SK-N-MC (cell line): ENCODE data around the gene AVP.

Source experiments
- DNase-seq: peaks from one replicate; pipeline ENCODE4 v3.0.0-alpha.2; 2011; ENCODE audit warnings: low read depth, low spot score
- H3K27ac ChIP-seq: fragments of 200-600 bp; sonication (generic); 2 replicates; pipeline ENCODE4 v1.5.1; 2016; ENCODE audit warnings: mixed run types
- H3K36me3 ChIP-seq: fragments of 200-600 bp; sonication (generic); 2 replicates; pipeline ENCODE4 v1.6.1; 2017; ENCODE audit warnings: antibody characterized with exemption, low read length, mixed read lengths; ENCODE audit not compliant: insufficient read depth
- H3K4me3 ChIP-seq: fragments of 200-600 bp; sonication (generic); 2 replicates; pipeline ENCODE4 v1.5.1; 2016
- H3K9ac ChIP-seq: fragments of 200-600 bp; sonication (generic); 2 replicates; pipeline ENCODE4 v1.8.0; 2017; ENCODE audit warnings: mixed run types, mixed read lengths; ENCODE audit not compliant: insufficient read length
- H3K9me3 ChIP-seq: fragments of 200-600 bp; sonication (generic); 2 replicates; pipeline ENCODE4 v1.6.1; 2017; ENCODE audit warnings: low read depth, mild to moderate bottlenecking, antibody characterized with exemption, low read length, moderate library complexity, mixed read lengths
- EZH2 ChIP-seq: fragments of 200-600 bp; sonication (generic); IDR thresholded peaks from one replicate; pipeline ENCODE4 v1.6.1; 2017; ENCODE audit warnings: antibody characterized with exemption
- FOXP2 ChIP-seq: optimal IDR thresholded peaks from 2 replicates; pipeline ENCODE3; 2011; ENCODE audit warnings: mild to moderate bottlenecking, moderate library complexity; ENCODE audit not compliant: insufficient read depth; ENCODE audit errors: extremely low read length, control extremely low read depth
- POLR2AphosphoS5 ChIP-seq: IDR thresholded peaks from 2 replicates; pipeline ENCODE4 v1.6.1; 2012; ENCODE audit warnings: mild to moderate bottlenecking, low read depth, low read length, borderline replicate concordance

AVP gene

DNA sequence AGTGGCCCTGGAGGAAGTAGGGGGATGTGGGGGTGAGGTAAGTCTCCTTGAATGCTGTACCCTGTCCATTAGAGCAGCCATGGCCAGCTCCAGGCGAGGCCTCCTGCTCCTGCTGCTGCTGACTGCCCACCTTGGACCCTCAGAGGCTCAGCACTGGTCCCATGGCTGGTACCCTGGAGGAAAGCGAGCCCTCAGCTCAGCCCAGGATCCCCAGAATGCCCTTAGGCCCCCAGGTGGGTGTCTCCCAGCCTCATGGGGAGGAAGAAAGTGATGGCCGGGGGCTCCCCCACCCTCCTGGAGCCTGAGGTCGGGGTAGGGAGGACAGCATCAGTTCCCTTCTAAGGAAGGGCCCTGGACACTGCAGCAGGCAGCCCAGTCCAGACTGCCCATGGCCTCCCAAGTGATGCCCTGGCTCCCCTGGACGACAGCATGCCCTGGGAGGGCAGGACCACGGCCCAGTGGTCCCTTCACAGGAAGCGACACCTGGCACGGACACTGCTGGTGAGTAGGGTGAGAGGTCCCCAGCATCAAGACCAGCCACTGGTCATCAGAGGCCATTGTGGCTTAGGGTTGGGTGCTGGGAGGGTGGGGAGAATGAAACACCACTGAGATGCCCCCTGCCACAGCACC, 40.1 kb downstream of the AVP start:
- no peak overlapping the region for H3K9ac ChIP-seq
- TF ChIP-seq POLR2AphosphoS5: no peak
- no peak for TF ChIP-seq EZH2
- no peak for TF ChIP-seq FOXP2
- no peak overlapping the region for H3K27ac ChIP-seq
- H3K9me3 ChIP-seq: no peaks in the 10 kb centered on the region
- H3K4me3 ChIP-seq: no peak overlapping the region
- DNase-seq: no peak
- H3K36me3 ChIP-seq: peaks cover 17% of the 10 kb centered on the region

DNA sequence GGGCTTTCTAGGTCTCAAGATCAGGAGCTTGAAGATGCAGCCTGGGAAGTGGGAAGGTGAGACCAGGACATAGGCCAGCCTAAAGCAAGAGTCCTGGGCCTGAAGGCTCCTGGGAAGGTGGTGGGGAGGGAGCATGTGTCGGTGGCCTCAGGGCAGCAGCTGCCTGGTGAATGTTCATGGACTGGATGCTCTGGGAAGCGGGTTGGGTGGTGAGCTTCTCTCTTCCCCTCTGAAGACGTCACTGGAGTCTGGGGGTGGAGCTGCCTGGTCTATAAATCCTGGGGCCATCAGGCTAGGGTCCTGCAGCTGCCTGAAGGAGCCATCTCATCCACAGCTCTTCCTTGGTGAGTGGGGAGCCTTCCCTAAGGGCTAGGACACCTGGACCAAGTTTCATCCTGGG, 41.2 kb downstream of the AVP start, which contains the start of gene GNRH2:
Gene GNRH2, plus strand, starts transcription at position 301 of the 400 bp plus-strand sequence. CDS start 793 bp downstream, outside the sequence.
- Histone ChIP-seq H3K9ac (no peak within 1 kb of the TSS), H3K36me3 (peaks cover 19% of the 10 kb centered on the region), H3K9me3 (no peaks in the 10 kb centered on the region), H3K27ac (no peak within 1 kb of the TSS), H3K4me3 (no peak within 1 kb of the TSS)
- no peak for DNase-seq
- no peak for TF ChIP-seq POLR2AphosphoS5
- no peak for TF ChIP-seq EZH2
- TF ChIP-seq FOXP2: no peak

DNA sequence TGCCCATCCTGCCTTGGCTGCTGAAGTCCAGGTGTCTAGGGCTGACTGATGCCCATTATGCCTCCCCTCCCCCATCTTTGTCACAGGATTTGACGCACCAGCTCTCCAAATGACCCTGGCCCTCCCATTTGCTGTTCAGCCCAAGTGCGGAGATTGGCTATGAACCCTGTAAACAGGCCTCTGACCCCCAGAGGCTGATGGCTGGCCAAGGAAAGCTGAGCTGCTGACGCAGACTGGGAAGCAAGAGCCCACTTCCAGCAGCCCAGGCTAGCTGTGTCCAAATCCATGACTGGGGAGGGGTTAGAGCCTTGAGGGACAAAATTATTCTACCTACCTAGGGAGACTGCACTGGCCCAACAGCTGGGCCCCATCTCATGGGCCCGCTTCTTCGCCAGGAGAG, 41.9 kb downstream of the AVP start:
- no peak for TF ChIP-seq FOXP2
- no peak for TF ChIP-seq POLR2AphosphoS5
- TF ChIP-seq EZH2: no peak
- Histone ChIP-seq H3K9ac (no peak overlapping the region), H3K36me3 (peaks cover 19% of the 10 kb centered on the region; the same call in 1 of the 2 replicates), H3K9me3 (no peaks in the 10 kb centered on the region), H3K4me3 (no peak overlapping the region), H3K27ac (no peak overlapping the region)
- no peak for DNase-seq

DNA sequence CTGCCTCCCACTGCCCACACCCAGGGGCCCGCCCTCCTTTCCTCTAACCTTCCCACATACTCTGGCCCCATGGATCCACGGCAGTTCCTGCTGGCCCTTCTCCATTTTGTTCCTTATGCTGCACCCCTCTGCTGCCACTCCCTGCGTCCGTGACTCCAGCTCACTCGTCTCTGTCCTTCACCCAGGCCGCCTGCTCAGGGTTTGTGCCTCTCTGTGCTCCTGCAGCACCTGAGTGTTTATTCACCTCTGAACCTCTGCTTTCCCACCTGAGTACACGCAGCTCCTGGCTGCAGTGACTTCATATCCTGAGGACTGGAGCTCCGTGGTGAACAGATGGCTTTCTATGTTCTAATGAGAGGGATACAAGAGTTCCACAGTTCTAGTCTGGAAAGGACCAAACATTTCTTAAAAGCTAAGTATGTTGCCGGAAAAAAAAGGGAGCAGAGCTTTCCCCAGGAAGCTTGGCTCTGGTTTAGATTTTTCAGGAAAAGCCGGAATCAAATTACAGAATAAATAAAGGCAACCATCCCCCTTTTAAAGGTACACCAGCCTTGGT, 42.6 kb downstream of the AVP start:
- no peak for DNase-seq
- H3K9ac ChIP-seq: no peak overlapping the region
- peak overlapping the region; percentile 64 for H3K27ac ChIP-seq
- H3K4me3 ChIP-seq: no peak overlapping the region
- TF ChIP-seq FOXP2 (no peak), EZH2 (no peak), POLR2AphosphoS5 (no peak)
- H3K36me3 ChIP-seq: peaks cover 22% of the 10 kb centered on the region; the same call in 1 of the 2 replicates
- H3K9me3 ChIP-seq: no peaks in the 10 kb centered on the region

DNA sequence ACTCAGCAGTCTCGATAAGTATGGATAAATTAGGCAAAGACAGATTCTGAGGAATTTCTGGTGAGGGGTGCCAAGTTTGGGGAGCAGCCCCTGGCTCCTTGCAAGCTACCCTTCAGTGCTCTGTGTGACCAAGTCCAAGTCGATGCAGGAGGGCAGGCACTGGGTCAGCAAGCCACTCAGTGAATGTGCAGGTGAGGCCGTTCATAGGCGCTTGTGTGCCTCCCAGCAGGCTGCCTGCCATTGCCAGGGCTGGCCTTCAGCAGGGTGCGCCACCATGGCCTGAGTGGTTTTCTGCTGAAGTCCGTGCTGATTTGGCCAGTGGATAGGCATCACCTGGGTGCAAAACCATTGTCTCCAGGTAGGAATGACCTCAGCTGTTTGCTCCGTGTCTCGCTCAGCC, 44.4 kb downstream of the AVP start:
- Histone ChIP-seq H3K9me3 (no peaks in the 10 kb centered on the region), H3K36me3 (peaks cover 40% of the 10 kb centered on the region), H3K27ac (no peak overlapping the region), H3K9ac (no peak overlapping the region), H3K4me3 (no peak overlapping the region)
- no peak for TF ChIP-seq FOXP2
- TF ChIP-seq POLR2AphosphoS5: no peak
- no peak for TF ChIP-seq EZH2
- DNase-seq: no peak

DNA sequence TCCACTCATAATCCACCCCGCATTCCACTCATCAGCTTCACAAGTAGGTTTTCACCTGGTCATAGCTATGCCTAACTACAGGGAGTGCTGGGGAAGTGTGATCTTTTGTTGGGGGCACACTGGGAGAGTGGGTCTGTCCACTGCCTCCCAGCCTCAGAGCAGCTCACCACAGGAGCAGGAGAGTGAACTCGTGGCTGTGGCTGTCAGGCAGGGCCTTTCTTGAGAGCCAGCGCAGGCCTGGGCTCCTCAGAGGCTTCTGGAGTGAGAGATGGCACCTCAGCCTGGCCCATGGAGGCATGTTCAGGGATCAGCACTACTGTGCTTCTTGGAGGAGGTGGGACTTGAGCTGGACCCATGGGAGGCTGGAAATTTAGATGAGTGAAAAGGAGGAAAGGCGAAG, 45.1 kb downstream of the AVP start:
- Histone ChIP-seq H3K27ac (no peak overlapping the region), H3K36me3 (peaks cover 47% of the 10 kb centered on the region)

DNA sequence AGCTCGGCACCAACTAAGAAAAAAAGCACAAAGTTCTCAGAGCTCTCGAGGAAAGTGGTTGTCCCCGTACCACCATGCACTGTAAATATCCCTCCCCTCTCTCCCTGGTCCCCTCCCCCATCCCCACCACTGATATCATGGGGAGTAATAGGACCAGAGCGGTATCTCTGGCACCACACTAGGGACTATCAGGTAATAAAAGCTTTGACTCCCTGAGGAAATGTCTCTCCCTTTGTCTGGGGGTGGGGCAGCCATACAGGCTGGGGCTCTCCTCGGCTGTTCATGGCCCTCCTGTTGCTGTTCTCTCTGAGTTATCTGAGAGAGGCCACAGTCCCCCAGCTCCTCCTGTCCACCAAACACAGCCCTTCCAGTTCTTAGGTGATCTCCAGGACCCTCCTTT, 46.1 kb downstream of the AVP start:
- Histone ChIP-seq H3K9me3 (no peaks in the 10 kb centered on the region), H3K9ac (no peak overlapping the region), H3K36me3 (peaks cover 47% of the 10 kb centered on the region), H3K4me3 (no peak overlapping the region), H3K27ac (no peak overlapping the region)
- no peak for DNase-seq
- no peak for TF ChIP-seq EZH2
- no peak for TF ChIP-seq FOXP2
- no peak for TF ChIP-seq POLR2AphosphoS5

More for the DNA sequence above, 45.1 kb downstream of the AVP start:
- no peak for DNase-seq
- Histone ChIP-seq H3K4me3 (no peak overlapping the region), H3K9me3 (no peaks in the 10 kb centered on the region), H3K9ac (no peak overlapping the region)
- TF ChIP-seq FOXP2: no peak
- TF ChIP-seq POLR2AphosphoS5: no peak
- TF ChIP-seq EZH2: no peak

DNA sequence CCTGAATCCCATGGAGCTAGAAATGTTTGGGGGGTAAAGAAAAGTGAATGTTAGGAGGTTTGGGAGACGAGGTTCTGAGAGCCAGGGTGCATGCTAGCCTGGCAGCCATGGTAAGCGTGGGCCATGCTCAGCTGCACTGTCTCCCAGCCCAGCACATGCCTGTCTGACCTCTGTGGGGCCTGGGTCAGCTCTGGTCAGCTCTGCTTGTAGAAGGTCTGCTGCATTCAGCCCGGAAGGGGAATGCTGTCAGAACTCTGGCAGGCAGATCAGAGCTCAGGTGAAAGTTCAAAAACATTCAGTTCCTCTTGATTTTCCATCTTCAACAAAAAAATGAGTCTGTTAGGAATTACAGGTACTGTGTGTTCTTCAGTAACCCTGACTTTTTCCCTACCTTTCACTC, 46.9 kb downstream of the AVP start:
- Histone ChIP-seq H3K27ac (no peak overlapping the region), H3K9me3 (no peaks in the 10 kb centered on the region), H3K9ac (no peak overlapping the region), H3K4me3 (no peak overlapping the region), H3K36me3 (peaks cover 47% of the 10 kb centered on the region)
- no peak for TF ChIP-seq FOXP2
- DNase-seq: no peak

DNA sequence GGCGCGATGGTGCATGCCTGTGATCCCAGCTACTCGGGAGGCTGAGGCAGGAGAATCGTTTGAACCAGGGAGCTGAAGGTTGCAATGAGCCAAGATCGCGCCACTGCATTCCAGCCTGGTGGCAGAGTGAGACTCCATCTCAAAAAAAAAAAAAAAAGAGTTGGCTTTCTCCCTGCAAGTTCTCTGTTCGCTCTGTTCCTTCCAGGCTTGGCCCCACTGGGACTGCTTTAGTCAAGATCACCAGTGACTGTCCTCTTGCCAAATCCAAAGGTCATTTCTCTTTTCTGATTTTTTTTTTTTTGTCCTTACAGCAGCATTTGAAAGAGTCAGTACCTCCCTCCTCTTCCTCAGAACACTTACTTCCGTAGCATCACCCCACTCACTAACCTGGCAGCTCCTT, 51.9 kb downstream of the AVP start:
- Histone ChIP-seq H3K9ac (no peak overlapping the region), H3K36me3 (peaks cover 36% of the 10 kb centered on the region), H3K9me3 (no peaks in the 10 kb centered on the region), H3K27ac (no peak overlapping the region), H3K4me3 (no peak overlapping the region)
- no peak for DNase-seq
- no peak for TF ChIP-seq EZH2
- TF ChIP-seq POLR2AphosphoS5: no peak
- TF ChIP-seq FOXP2: no peak
